ENCODE measurements around the gene PNMA8A. TPM values are rescaled to one million over a fixed set of nuclear protein-coding genes. Genes with fewer than 3 reads are reported as not detected.

Gene PNMA8A
- total RNA-seq, 2 donors from 2014 or later = 17.3 to 32.5 TPM

DNA sequence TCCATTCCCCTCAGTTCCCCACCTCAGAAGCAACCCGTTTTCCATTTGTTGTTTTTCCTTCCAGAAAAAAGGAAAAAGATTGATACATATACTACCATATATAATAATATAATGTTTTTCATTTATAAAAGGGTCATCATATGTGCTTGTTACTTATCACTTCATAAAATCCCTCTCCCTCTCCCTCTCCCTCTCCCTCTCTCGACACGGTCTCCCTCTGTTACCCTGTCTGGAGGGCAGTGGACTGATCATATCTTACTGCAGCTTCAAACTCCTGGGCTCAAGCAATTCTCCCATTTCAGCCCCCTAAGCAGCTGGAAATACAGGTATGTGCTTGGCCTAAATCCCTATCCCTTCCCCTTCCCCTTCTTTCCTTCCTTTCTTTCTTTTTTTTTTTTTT lies 17.1 kb downstream of the PNMA8A start:
- TF ChIP-seq, protein P1, sequence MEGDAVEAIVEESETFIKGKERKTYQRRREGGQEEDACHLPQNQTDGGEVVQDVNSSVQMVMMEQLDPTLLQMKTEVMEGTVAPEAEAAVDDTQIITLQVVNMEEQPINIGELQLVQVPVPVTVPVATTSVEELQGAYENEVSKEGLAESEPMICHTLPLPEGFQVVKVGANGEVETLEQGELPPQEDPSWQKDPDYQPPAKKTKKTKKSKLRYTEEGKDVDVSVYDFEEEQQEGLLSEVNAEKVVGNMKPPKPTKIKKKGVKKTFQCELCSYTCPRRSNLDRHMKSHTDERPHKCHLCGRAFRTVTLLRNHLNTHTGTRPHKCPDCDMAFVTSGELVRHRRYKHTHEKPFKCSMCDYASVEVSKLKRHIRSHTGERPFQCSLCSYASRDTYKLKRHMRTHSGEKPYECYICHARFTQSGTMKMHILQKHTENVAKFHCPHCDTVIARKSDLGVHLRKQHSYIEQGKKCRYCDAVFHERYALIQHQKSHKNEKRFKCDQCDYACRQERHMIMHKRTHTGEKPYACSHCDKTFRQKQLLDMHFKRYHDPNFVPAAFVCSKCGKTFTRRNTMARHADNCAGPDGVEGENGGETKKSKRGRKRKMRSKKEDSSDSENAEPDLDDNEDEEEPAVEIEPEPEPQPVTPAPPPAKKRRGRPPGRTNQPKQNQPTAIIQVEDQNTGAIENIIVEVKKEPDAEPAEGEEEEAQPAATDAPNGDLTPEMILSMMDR (conservative IDR thresholded peaks at IDR 0.05) = no peak
- no peaks in the 10 kb centered on the region for H3K4me1 ChIP-seq (ENCODE audit: control insufficient read depth, insufficient read depth, low read length)
- H3K36me3 ChIP-seq (ENCODE audit: control insufficient read depth, insufficient read depth, low read length) = no peaks in the 10 kb centered on the region
- peaks cover 4% of the 10 kb centered on the region for H3K36me3 Mint-ChIP-seq (ENCODE audit: low read depth)
- peaks cover 2% of the 10 kb centered on the region for H3K27me3 Mint-ChIP-seq (ENCODE audit: insufficient read depth)
- no peak for DNase-seq
- no peak overlapping the region for H3K27ac ChIP-seq (ENCODE audit: low read depth, low read length)
- no peaks in the 10 kb centered on the region for H3K4me1 Mint-ChIP-seq
- peaks cover 8% of the 10 kb centered on the region for H3K9me3 ChIP-seq (ENCODE audit: control insufficient read depth, low read length)
- H3K4me3 Mint-ChIP-seq = no peak overlapping the region
- no peaks in the 10 kb centered on the region for H3K27me3 ChIP-seq (ENCODE audit: control insufficient read depth, insufficient read depth, low read length, poor library complexity, severe bottlenecking)
- H3K27ac Mint-ChIP-seq = no peak overlapping the region
- H3K9ac ChIP-seq (ENCODE audit: extremely low read depth, low read length, poor library complexity, severe bottlenecking) = no peak overlapping the region
- peaks cover 9% of the 10 kb centered on the region for H3K9me3 Mint-ChIP-seq
- no peak overlapping the region for H3K4me3 ChIP-seq (ENCODE audit: low read length)
- 90% methylated on average over 2 of the region's 3 CpGs; no CpG with 5 or more reads in 1 of the 2 experiments for WGBS, 2 experiments (ENCODE audit: insufficient coverage in 1 of 2, insufficient read length in 1 of 2)

DNA sequence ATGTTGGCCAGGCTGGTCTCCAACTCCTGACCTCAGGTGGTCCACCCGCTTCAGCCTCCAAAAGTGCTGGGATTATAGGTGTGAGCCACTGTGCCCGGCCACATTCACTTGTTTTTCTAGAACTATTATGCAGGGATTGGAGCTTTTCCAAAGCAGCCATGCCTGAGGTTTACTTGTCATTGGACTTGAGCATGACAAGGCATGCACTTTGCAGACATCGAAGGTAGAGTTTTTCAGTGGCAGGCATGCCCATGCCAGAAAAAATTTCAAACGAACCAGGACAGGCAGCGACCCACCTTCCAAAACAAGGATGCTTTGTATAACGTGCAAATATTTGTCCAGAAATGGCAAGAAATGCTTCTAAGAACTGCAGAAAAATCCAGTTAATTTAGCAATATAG lies 17.7 kb downstream of the PNMA8A start:
- peaks cover 4% of the 10 kb centered on the region for H3K36me3 Mint-ChIP-seq (ENCODE audit: low read depth)
- Histone ChIP-seq H3K36me3 (ENCODE audit: control insufficient read depth, insufficient read depth, low read length) (no peaks in the 10 kb centered on the region), H3K9me3 (ENCODE audit: control insufficient read depth, low read length) (peaks cover 9% of the 10 kb centered on the region), H3K9ac (ENCODE audit: extremely low read depth, low read length, poor library complexity, severe bottlenecking) (no peak overlapping the region), H3K4me3 (ENCODE audit: low read length) (no peak overlapping the region), H3K4me1 (ENCODE audit: control insufficient read depth, insufficient read depth, low read length) (no peaks in the 10 kb centered on the region), H3K27me3 (ENCODE audit: control insufficient read depth, insufficient read depth, low read length, poor library complexity, severe bottlenecking) (no peaks in the 10 kb centered on the region), H3K27ac (ENCODE audit: low read depth, low read length) (no peak overlapping the region)
- no peak overlapping the region for H3K27ac Mint-ChIP-seq
- no peaks in the 10 kb centered on the region for H3K4me1 Mint-ChIP-seq
- peaks cover 2% of the 10 kb centered on the region for H3K27me3 Mint-ChIP-seq (ENCODE audit: insufficient read depth)
- WGBS, 2 experiments (ENCODE audit: insufficient coverage in 1 of 2, insufficient read length in 1 of 2) = 85 to 93% methylated on average over 6 of the region's 6 CpGs
- H3K4me3 Mint-ChIP-seq = no peak overlapping the region
- TF ChIP-seq, protein P1 (conservative IDR thresholded peaks at IDR 0.05) = no peak
- H3K9me3 Mint-ChIP-seq = peaks cover 11% of the 10 kb centered on the region
- no peak for DNase-seq

DNA sequence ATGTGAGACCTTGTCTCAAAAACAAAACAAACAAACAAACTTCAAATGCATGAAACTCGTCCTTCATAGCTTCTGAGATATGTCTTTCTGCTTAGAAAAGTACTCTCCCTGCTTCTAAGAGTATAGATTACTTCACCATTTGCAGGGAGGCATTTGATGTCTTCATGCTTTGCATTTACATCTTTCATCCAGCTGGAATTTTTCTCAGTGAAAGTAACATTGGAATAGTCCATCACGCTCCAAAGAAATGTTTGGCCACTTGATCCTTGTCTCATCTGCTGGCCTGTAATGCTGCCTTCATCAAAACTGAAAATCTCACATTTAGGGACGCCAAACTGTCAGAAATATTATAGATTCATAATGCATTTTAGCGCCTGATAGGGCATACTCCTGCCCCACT lies 19.2 kb downstream of the PNMA8A start:
- H3K9ac ChIP-seq (ENCODE audit: extremely low read depth, low read length, poor library complexity, severe bottlenecking) = no peak overlapping the region
- no peaks in the 10 kb centered on the region for H3K27me3 ChIP-seq (ENCODE audit: control insufficient read depth, insufficient read depth, low read length, poor library complexity, severe bottlenecking)
- WGBS, 2 experiments (ENCODE audit: insufficient coverage in 1 of 2, insufficient read length in 1 of 2) = 65 to 67% methylated on average over 4 of the region's 4 CpGs
- H3K27me3 Mint-ChIP-seq (ENCODE audit: insufficient read depth) = peaks cover 2% of the 10 kb centered on the region
- H3K4me3 Mint-ChIP-seq = no peak overlapping the region
- peaks cover 4% of the 10 kb centered on the region for H3K36me3 Mint-ChIP-seq (ENCODE audit: low read depth)
- no peak overlapping the region for H3K27ac ChIP-seq (ENCODE audit: low read depth, low read length)
- H3K36me3 ChIP-seq (ENCODE audit: control insufficient read depth, insufficient read depth, low read length) = no peaks in the 10 kb centered on the region
- peaks cover 9% of the 10 kb centered on the region for H3K9me3 ChIP-seq (ENCODE audit: control insufficient read depth, low read length)
- no peak for DNase-seq
- TF ChIP-seq, protein P1 (conservative IDR thresholded peaks at IDR 0.05) = no peak
- H3K9me3 Mint-ChIP-seq = peaks cover 11% of the 10 kb centered on the region
- H3K4me3 ChIP-seq (ENCODE audit: low read length) = no peak overlapping the region
- no peaks in the 10 kb centered on the region for H3K4me1 Mint-ChIP-seq
- no peaks in the 10 kb centered on the region for H3K4me1 ChIP-seq (ENCODE audit: control insufficient read depth, insufficient read depth, low read length)
- H3K27ac Mint-ChIP-seq = no peak overlapping the region
